Neutrophil (primary cell): ENCODE measurements around the gene WIPF3.

Experiments
- H3K27ac ChIP-seq: fragments of 200-600 bp; sonication (generic); 2 replicates; pipeline ENCODE4 v1.5.1; 2016; ENCODE audit warnings: mild to moderate bottlenecking, moderate library complexity
- H3K27me3 ChIP-seq: fragments of 200-600 bp; sonication (generic); 2 replicates; pipeline ENCODE4 v1.6.0; 2016; ENCODE audit warnings: mild to moderate bottlenecking
- H3K36me3 ChIP-seq: fragments of 200-600 bp; sonication (generic); 2 replicates; pipeline ENCODE4 v1.5.1; 2017
- H3K4me1 ChIP-seq, 2 experiments: fragments of 200-600 bp in 1 of 2; sonication (generic) in 1 of 2; 1 replicate in 1 of 2; 2 replicates in 1 of 2; pipeline versions ENCODE4 v1.5.1 to v1.6.1; 2013 to 2016; ENCODE audit warnings: low read depth in 1 of 2, low read length in 1 of 2, mild to moderate bottlenecking in 1 of 2, moderate library complexity in 1 of 2; ENCODE audit not compliant: control insufficient read depth in 1 of 2, insufficient read depth in 1 of 2
- H3K4me3 ChIP-seq, 2 experiments: fragments of 200-600 bp in 1 of 2; sonication (generic) in 1 of 2; 1 replicate in 1 of 2; 2 replicates in 1 of 2; pipeline ENCODE4 v1.5.1; 2013 to 2016; ENCODE audit warnings: low read depth in 1 of 2, low read length in 1 of 2, mild to moderate bottlenecking in 1 of 2, moderate library complexity in 1 of 2
- H3K9me3 ChIP-seq: fragments of 200-600 bp; sonication (generic); 2 replicates; pipeline ENCODE4 v1.5.1; 2016
- CTCF ChIP-seq: fragments of 200-600 bp; sonication (generic); IDR thresholded peaks from 2 replicates; pipeline ENCODE4 v1.5.1; 2016; ENCODE audit warnings: antibody characterized with exemption

Gene WIPF3

GRCh38 chr7:29896685-29897411 is 90.5 kb downstream of the WIPF3 start:
- Histone ChIP-seq H3K9me3 (no peaks in the 10 kb centered on the region), H3K4me1 (no peaks in the 10 kb centered on the region), H3K27ac (no peak overlapping the region), H3K36me3 (no peaks in the 10 kb centered on the region), H3K4me3 (no peak overlapping the region), H3K27me3 (no peaks in the 10 kb centered on the region)
- TF ChIP-seq CTCF: no peak

DNA sequence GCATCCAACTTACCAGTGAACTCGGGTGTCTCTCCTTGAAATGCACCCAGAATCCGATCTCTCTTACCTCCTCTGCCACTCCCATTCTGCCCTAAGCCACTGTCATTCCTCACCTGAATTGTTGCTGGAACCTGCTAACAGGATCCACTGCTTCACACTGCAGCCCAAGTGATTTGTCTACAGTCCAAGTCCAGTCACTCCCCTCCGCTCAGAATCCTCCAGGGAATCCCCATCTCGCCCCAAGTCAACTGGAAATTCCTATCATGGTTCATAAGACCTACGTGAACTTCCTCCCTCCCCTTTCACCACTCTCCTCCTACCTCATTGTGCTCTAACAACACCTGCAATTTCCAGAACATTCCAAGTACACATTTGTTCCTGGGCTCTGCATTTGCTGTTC is 92.0 kb downstream of the WIPF3 start:
- Histone ChIP-seq H3K4me1 (no peaks in the 10 kb centered on the region), H3K27ac (no peak overlapping the region), H3K27me3 (no peaks in the 10 kb centered on the region), H3K4me3 (no peak overlapping the region), H3K9me3 (no peaks in the 10 kb centered on the region), H3K36me3 (no peaks in the 10 kb centered on the region)
- no peak for TF ChIP-seq CTCF

GRCh38 chr7:29900745-29901144 is 94.4 kb downstream of the WIPF3 start:
- Histone ChIP-seq H3K27ac (no peak overlapping the region), H3K4me1 (no peaks in the 10 kb centered on the region), H3K36me3 (no peaks in the 10 kb centered on the region), H3K9me3 (no peaks in the 10 kb centered on the region), H3K4me3 (no peak overlapping the region), H3K27me3 (no peaks in the 10 kb centered on the region)
- TF ChIP-seq CTCF: no peak

DNA sequence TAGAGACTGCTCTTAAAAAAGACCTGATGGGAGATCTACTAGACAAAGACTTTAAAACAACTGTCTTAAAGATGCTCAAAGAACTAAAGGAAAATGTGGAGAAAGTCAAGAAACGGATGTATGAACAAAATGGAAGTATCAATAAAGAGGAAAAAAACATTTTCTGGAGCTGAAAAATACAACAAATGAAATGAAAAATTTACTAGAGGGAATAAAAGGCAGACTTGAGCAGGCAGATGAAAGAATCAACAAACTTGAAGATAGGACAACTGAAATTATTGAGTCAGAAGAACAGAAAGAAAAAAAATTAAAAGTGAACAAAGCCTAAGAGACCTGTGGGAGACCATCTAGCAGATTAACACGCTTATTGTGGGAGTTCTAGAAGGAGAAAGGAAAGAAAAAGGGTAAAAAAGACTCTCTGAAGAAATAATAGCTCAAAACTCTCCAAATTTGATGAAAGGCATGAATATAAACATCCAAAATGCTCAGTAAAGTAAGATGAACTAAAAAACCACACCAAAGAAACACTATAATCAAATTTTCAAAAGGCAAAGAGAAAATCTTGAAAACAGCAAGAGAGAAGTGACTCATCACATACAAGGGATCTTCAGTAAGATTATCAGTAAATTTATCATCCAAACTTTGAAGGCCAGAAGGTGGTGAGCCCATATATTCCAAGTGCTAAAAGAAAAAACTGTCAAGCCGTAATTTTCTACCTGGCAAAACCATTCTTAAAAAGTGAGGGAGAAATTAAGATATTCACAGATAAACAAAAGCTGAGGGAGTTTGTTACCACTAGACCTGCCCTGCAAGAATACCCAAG is 100.1 kb downstream of the WIPF3 start:
- Histone ChIP-seq H3K27me3 (no peaks in the 10 kb centered on the region), H3K36me3 (no peaks in the 10 kb centered on the region), H3K4me3 (no peak overlapping the region), H3K9me3 (no peaks in the 10 kb centered on the region), H3K4me1 (no peaks in the 10 kb centered on the region), H3K27ac (no peak overlapping the region)
- no peak for TF ChIP-seq CTCF

- no peaks in the 10 kb centered on the region for H3K4me1 ChIP-seq
- no peak overlapping the region for H3K4me3 ChIP-seq
- TF ChIP-seq CTCF: no peak
Observed at GRCh38 chr7:29914180-29914579, 107.9 kb downstream of the WIPF3 start.

More at GRCh38 chr7:29914180-29914579, 107.9 kb downstream of the WIPF3 start:
- Histone ChIP-seq H3K36me3 (no peaks in the 10 kb centered on the region), H3K9me3 (no peaks in the 10 kb centered on the region), H3K27ac (no peak overlapping the region), H3K27me3 (no peaks in the 10 kb centered on the region)
